DOHH2 (cell line): ENCODE measurements around the gene DCAF5.

Experiments used
- CTCF ChIP-seq: fragments of 200-600 bp; sonication (generic); IDR thresholded peaks from one replicate; pipeline ENCODE4 v1.5.1; 2014; ENCODE audit warnings: antibody characterized with exemption, mild to moderate bottlenecking, low read depth, low read length; ENCODE audit not compliant: poor library complexity, severe bottlenecking
- EZH2phosphoT487 ChIP-seq: fragments of 200-600 bp; sonication (generic); IDR thresholded peaks from 2 replicates; pipeline ENCODE4 v1.6.1; 2017; ENCODE audit warnings: borderline replicate concordance, mild to moderate bottlenecking, antibody characterized with exemption, low read length, moderate library complexity, mixed read lengths

GRCh38 chr14:69171569-69171968, 18.6 kb upstream of the DCAF5 start:
- TF ChIP-seq CTCF: no peak
- no peak for TF ChIP-seq EZH2phosphoT487
